Dendritic cell treated with granulocyte-macrophage colony-stimulating factor and Interleukin-4, amounts not matched to agents 40 ng/mL and 50 ng/mL, for 4 days (primary cell): Measurements from ENCODE around the gene LMO4.

Experiments
- H3K27ac Mint-ChIP-seq: one replicate; pipeline ENCODE4 v1.8.0; 2022; ENCODE audit warnings: mild to moderate bottlenecking, mixed read lengths
- H3K27me3 Mint-ChIP-seq: one replicate; pipeline ENCODE4 v1.8.0; 2022; ENCODE audit warnings: mild to moderate bottlenecking, mixed read lengths
- H3K36me3 Mint-ChIP-seq: one replicate; pipeline ENCODE4 v1.8.0; 2022; ENCODE audit warnings: low read depth, mixed read lengths
- H3K4me1 Mint-ChIP-seq: one replicate; pipeline ENCODE4 v1.8.0; 2022; ENCODE audit warnings: low read depth, mixed read lengths
- H3K4me3 Mint-ChIP-seq: one replicate; pipeline ENCODE4 v1.8.0; 2022; ENCODE audit warnings: mild to moderate bottlenecking, moderate library complexity, mixed read lengths
- H3K9me3 Mint-ChIP-seq: one replicate; pipeline ENCODE4 v1.8.0; 2022; ENCODE audit warnings: mixed read lengths
- intact Hi-C: fragments of 100-400 bp; cut with micrococcal nuclease; formaldehyde crosslinking; loops from one replicate; pipeline ENCODE4 v1.15.0; 2022

The LMO4 gene

GRCh38 chr1:87307306-87307705, 21.4 kb upstream of the LMO4 start:
- Mint-ChIP-seq H3K36me3 (no peaks in the 10 kb centered on the region), H3K4me1 (peaks cover 11% of the 10 kb centered on the region), H3K27me3 (no peaks in the 10 kb centered on the region), H3K27ac (peak overlapping the region; percentile 45), H3K4me3 (no peak overlapping the region), H3K9me3 (no peaks in the 10 kb centered on the region)
- intact Hi-C loops, result no loop called here

DNA sequence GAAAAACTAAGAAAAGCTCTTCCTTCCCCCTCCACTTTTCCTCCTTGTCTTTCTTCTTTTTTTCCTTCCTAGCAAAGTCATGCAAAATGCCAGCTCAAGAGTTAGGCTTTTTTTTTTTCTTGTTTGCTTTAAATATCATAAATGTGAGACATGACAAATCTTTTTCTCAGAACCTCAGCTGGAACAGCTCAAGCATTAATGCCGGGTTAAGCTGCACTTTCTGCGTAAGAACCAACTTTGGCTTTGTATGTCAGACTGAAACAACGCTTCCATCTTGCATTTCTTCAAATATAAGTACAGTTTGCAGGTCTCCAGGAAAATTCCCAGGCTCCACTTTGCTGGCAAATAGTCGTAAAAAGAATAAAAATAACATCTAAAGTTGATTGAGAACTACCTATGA, 20.7 kb upstream of the LMO4 start:
- no peaks in the 10 kb centered on the region for H3K27me3 Mint-ChIP-seq
- peak overlapping the region; percentile 45 for H3K27ac Mint-ChIP-seq
- peaks cover 11% of the 10 kb centered on the region for H3K4me1 Mint-ChIP-seq
- H3K9me3 Mint-ChIP-seq, result no peaks in the 10 kb centered on the region
- intact Hi-C loops, result no loop called here
- H3K36me3 Mint-ChIP-seq, result no peaks in the 10 kb centered on the region
- no peak overlapping the region for H3K4me3 Mint-ChIP-seq

- peaks cover 41% of the 10 kb centered on the region for H3K4me1 Mint-ChIP-seq
- H3K27ac Mint-ChIP-seq, result no peak overlapping the region
- H3K9me3 Mint-ChIP-seq, result peaks cover 13% of the 10 kb centered on the region
- intact Hi-C loops, result no loop called here
- H3K36me3 Mint-ChIP-seq, result peaks cover 6% of the 10 kb centered on the region
- no peak overlapping the region for H3K4me3 Mint-ChIP-seq
- H3K27me3 Mint-ChIP-seq, result peaks cover 5% of the 10 kb centered on the region
Observed at GRCh38 chr1:87314091-87314490, 14.6 kb upstream of the LMO4 start.

DNA sequence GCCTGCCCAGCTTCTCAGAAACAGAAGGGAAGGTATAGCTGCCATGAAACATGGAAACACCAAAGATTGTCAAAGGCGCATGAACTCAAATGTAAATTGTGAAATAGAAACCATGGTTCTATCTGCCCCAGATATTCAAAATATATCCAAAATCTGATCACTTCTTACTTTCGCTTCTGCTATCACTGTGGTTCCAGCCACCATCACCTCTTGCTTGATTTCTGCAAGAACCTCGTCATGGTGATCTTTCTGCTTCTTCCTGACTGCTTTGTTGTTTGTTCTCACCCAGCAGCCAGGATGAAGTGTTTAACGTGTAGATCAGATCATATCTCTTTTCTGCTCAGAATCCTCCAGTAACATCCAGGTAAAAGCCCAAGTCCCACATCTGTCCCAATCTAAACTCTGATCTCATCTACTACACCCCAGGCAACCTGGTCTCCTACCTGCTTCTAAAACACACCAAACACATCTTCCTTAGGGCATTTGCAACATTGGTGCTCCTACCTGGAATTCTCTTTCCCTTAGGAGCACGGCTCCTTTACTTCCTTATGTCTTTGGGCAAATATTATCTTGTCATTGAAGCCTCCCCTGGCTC, 10.5 kb upstream of the LMO4 start:
- intact Hi-C loops, result no loop called here
- H3K4me3 Mint-ChIP-seq, result no peak overlapping the region
- H3K27me3 Mint-ChIP-seq, result peaks cover 7% of the 10 kb centered on the region
- H3K4me1 Mint-ChIP-seq, result peaks cover 41% of the 10 kb centered on the region
- peaks cover 13% of the 10 kb centered on the region for H3K9me3 Mint-ChIP-seq
- H3K36me3 Mint-ChIP-seq, result peaks cover 6% of the 10 kb centered on the region
- no peak overlapping the region for H3K27ac Mint-ChIP-seq

DNA sequence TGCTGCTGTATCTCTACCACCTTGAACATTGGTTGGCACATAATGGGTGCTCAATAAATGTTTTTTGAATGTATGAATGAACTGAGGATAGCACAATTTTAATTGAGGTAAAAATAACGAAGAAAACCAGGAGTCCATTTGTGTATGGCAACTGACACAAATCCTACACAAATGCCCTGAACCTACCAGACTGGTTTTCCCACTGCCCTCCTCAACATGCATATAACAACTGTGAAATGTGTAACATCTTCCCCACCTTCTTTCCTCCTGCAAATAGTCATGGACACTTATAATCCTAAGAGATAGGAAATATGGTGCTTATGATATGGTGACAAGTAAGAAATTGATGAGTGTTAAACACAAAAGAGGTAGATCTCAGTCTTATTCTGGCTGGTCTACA, 9.9 kb upstream of the LMO4 start:
- intact Hi-C loops, result no loop called here
- H3K9me3 Mint-ChIP-seq, result peaks cover 13% of the 10 kb centered on the region
- no peak overlapping the region for H3K4me3 Mint-ChIP-seq
- H3K27me3 Mint-ChIP-seq, result peaks cover 7% of the 10 kb centered on the region
- peaks cover 35% of the 10 kb centered on the region for H3K4me1 Mint-ChIP-seq
- H3K36me3 Mint-ChIP-seq, result peaks cover 6% of the 10 kb centered on the region
- no peak overlapping the region for H3K27ac Mint-ChIP-seq

GRCh38 chr1:87325982-87326738, 2.5 kb upstream of the LMO4 start:
- no peak overlapping the region for H3K4me3 Mint-ChIP-seq
- H3K4me1 Mint-ChIP-seq, result peaks cover 10% of the 10 kb centered on the region
- no peaks in the 10 kb centered on the region for H3K27me3 Mint-ChIP-seq
- intact Hi-C loops, result loop anchor here (2.0 to 10.0 kb wide), 3 partner anchors 539 to 627 kb away; no protein-coding TSS in a partner anchor
- H3K9me3 Mint-ChIP-seq, result no peaks in the 10 kb centered on the region
- H3K27ac Mint-ChIP-seq, result no peak overlapping the region
- H3K36me3 Mint-ChIP-seq, result peaks cover 19% of the 10 kb centered on the region

GRCh38 chr1:87327376-87328271, 1.1 kb upstream of the LMO4 start:
- peaks cover 34% of the 10 kb centered on the region for H3K36me3 Mint-ChIP-seq
- no peaks in the 10 kb centered on the region for H3K9me3 Mint-ChIP-seq

DNA sequence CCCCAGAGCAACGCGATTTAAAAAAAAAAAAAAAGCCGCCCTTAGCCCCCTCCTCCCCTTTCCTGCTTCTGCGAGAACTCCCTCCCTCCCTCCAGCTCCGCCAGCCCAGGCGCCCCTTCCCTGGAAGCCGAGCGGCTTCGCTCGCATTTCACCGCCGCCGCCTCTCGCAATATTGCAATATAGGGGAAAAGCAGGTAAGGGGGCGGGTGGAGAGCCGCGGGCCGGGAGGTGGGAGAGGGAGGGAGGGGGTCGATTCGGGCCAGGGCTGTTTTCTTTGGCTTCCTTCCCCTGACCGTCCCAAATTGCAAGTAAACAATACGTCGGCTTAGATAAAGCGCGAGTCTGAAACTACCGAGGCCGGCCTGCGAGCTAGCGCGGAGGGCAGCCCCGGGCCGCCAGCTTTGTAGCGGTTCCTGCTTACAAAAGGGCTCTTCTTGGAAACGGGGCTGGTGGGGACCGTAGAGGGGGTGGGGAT, 408 bp downstream of the LMO4 start:
- peak overlapping the region; percentile 96 for H3K4me3 Mint-ChIP-seq
- peaks cover 3% of the 10 kb centered on the region for H3K27me3 Mint-ChIP-seq
- intact Hi-C loops, result loop anchor here (10.0 kb wide), 2 partner anchors 536 to 554 kb away; no protein-coding TSS in a partner anchor
- H3K36me3 Mint-ChIP-seq, result peaks cover 49% of the 10 kb centered on the region
- no peaks in the 10 kb centered on the region for H3K9me3 Mint-ChIP-seq
- peaks cover 34% of the 10 kb centered on the region for H3K4me1 Mint-ChIP-seq
- H3K27ac Mint-ChIP-seq, result peak overlapping the region; percentile 98

More at GRCh38 chr1:87327376-87328271, 1.1 kb upstream of the LMO4 start:
- Mint-ChIP-seq H3K4me1 (peaks cover 25% of the 10 kb centered on the region), H3K27me3 (peaks cover 3% of the 10 kb centered on the region), H3K27ac (peak overlapping the region; percentile 98), H3K4me3 (peak overlapping the region; percentile 96)
- intact Hi-C loops, result loop anchor here (2.0 to 10.0 kb wide), 3 partner anchors 537 to 625 kb away; no protein-coding TSS in a partner anchor

DNA sequence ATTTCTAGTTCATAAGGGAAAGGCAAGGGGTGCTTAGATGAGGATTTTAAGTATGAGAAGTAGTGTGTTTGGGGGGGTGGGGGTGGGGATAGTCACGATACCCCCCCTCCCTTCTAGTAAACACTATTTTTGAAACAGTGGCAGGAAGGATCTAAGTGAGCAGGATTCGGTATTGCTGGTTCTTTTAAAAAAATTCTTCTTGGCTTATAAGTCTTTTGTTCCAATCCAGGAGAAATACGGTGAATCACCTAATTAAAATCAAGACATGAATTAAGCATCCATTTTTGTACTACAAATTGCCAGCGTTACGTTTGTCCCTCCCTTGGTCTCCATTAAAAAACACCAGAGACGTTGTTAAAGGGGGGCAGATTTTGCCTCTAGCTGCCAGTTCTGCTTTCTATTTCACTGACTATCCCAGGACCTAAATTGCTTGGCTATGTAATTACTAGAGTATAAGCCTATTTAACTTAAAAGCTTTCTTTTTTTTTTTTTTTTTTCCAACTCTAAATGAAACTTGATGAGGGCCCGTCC, 911 bp downstream of the LMO4 start:
- Mint-ChIP-seq H3K27me3 (peaks cover 3% of the 10 kb centered on the region), H3K9me3 (no peaks in the 10 kb centered on the region), H3K36me3 (peaks cover 52% of the 10 kb centered on the region), H3K4me3 (peak overlapping the region; percentile 96), H3K4me1 (peaks cover 39% of the 10 kb centered on the region), H3K27ac (peak overlapping the region; percentile 98)
- intact Hi-C loops, result loop anchor here (5.0 to 10.0 kb wide), 4 partner anchors 182 to 555 kb away; partner anchors contain the start of genes HS2ST1 and SELENOF

- Mint-ChIP-seq H3K27me3 (peaks cover 3% of the 10 kb centered on the region), H3K4me1 (peaks cover 41% of the 10 kb centered on the region), H3K9me3 (no peaks in the 10 kb centered on the region), H3K36me3 (peaks cover 52% of the 10 kb centered on the region), H3K4me3 (peak overlapping the region; percentile 96), H3K27ac (peak overlapping the region; percentile 98)
- intact Hi-C loops, result loop anchor here (5.0 to 10.0 kb wide), 2 partner anchors 183 to 415 kb away; partner anchors contain the start of genes HS2ST1 and SELENOF
Observed at GRCh38 chr1:87330057-87330884, 1.6 kb downstream of the LMO4 start.

GRCh38 chr1:87330885-87331364, 2.2 kb downstream of the LMO4 start:
- Mint-ChIP-seq H3K36me3 (peaks cover 52% of the 10 kb centered on the region), H3K27ac (peak overlapping the region; percentile 98), H3K27me3 (peaks cover 3% of the 10 kb centered on the region), H3K4me3 (peak overlapping the region; percentile 96), H3K9me3 (no peaks in the 10 kb centered on the region), H3K4me1 (peaks cover 41% of the 10 kb centered on the region)
- intact Hi-C loops, result loop anchor here (5.0 to 10.0 kb wide), 2 partner anchors 184 to 416 kb away; partner anchors contain the start of genes HS2ST1 and SELENOF

DNA sequence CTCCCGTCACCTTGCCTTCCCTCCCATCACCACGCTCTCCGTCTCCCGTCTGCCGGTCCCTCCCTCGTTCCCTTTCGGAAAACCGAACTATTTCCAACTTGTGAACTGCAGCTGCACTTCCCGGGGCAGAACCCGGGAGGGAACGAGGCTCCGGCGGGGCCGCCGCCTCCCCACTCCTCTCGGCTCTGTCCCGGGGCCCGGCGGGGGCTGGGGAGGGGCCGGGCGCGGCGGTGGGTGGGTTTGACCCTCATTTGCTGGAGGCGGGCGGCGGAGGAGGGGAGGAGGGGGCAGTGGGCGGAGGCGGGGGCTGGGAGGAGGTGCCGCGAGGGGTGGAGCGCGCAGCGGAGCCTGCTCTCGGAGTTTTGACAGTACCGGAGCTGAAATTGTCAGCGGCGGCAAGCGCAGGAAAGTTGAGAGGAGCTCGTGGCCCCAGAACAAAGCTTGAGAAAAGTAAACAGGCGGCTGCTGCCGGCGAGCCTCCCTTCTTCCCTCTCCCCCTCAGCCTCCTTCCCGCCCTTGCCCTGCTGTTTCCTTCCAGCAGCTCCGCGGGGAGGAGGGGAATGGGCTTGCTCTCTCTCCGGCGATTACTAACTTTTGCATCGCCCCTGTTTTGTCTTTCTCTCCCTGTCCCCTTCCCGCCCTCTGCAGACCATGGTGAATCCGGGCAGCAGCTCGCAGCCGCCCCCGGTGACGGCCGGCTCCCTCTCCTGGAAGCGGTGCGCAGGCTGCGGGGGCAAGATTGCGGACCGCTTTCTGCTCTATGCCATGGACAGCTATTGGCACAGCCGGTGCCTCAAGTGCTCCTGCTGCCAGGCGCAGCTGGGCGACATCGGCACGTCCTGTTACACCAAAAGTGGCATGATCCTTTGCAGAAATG, 2.9 kb downstream of the LMO4 start:
- Mint-ChIP-seq H3K36me3 (peaks cover 55% of the 10 kb centered on the region), H3K9me3 (no peaks in the 10 kb centered on the region), H3K27ac (peak overlapping the region; percentile 98), H3K27me3 (peaks cover 3% of the 10 kb centered on the region), H3K4me1 (peaks cover 45% of the 10 kb centered on the region), H3K4me3 (peak overlapping the region; percentile 96)
- intact Hi-C loops, result loop anchor here (5.0 to 10.0 kb wide), 2 partner anchors 184 to 417 kb away; partner anchors contain the start of genes HS2ST1 and SELENOF
